ENCODE data around the gene GTPBP6. TPM values are rescaled to one million over a fixed set of nuclear protein-coding genes. Genes with fewer than 3 reads are reported as not detected.
A peak's percentile ranks its signal among the peaks of the same experiment; 100 is the strongest.

GTPBP6 gene
- 10 to 100 TPM; 48.0 to 55.6 TPM for total RNA-seq
- long read RNA-seq, partial matches to known transcripts, result 10 of 19 reads
- long read RNA-seq, other reads (novel, unspliced or antisense), result 4 of 19 reads

- ATAC-seq (peak; percentile 86 to 88), DNase-seq (peak; percentile 100)
- intact Hi-C loops (cut with DNase I), result no loop called here
These were observed at the start of gene GTPBP6 for GRCh38 chrX:318739-319578. TSS of gene GTPBP6 (minus strand) at chrX:318796. CDS start at chrX:318787, 9 bp downstream.

- ATAC-seq, result peak in 1 of 2 donors; percentile 8
- intact Hi-C loops (cut with DNase I), result no loop called here
- no peak for DNase-seq
These were observed 49.3 kb upstream of the GTPBP6 start for GRCh38 chrX:367866-368265.

GRCh38 chrX:367349-367748 lies 48.8 kb upstream of the GTPBP6 start:
- DNase-seq (no peak), ATAC-seq (no peak)
- intact Hi-C loops (cut with DNase I), result no loop called here

- DNase-seq (no peak), ATAC-seq (no peak)
- intact Hi-C loops (cut with DNase I), result no loop called here
These were observed 45.2 kb upstream of the GTPBP6 start for GRCh38 chrX:363621-364375.

DNA sequence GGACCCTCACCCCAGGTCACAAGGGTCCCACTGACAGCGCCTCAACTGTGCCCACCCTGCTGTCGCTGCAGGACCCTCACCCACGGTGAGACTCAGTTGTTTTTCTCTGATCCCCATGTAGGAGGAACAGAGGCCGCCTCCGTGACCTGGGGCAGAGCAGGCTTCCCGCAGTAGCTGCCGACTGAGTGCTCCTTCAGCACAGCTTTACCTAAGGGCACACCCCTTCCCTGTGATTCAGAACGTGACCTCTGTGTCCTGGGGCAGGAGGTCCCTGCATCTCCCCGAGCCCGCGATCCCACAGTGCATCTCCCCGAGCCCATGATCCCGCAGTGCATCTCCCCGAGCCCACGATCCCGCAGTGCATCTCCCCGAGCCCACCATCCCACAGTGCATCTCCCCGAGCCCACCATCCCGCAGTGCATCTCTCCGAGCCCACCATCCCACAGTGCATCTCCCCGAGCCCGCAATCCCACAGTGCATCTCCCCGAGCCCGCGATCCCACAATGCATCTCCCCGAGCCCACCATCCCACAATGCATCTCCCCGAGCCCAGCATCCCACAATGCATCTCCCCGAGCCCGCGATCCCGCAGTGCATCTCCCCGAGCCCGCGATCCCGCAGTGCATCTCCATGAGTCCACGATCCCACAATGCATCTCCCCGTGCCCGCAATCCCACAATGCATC lies 44.5 kb upstream of the GTPBP6 start:
- ATAC-seq (no peak), DNase-seq (no peak)
- intact Hi-C loops (cut with DNase I), result no loop called here

- intact Hi-C loops (cut with DNase I), result no loop called here
- DNase-seq (no peak), ATAC-seq (peak in 1 of 2 donors; percentile 10)
These were observed 43.8 kb upstream of the GTPBP6 start for GRCh38 chrX:362351-362750.

DNA sequence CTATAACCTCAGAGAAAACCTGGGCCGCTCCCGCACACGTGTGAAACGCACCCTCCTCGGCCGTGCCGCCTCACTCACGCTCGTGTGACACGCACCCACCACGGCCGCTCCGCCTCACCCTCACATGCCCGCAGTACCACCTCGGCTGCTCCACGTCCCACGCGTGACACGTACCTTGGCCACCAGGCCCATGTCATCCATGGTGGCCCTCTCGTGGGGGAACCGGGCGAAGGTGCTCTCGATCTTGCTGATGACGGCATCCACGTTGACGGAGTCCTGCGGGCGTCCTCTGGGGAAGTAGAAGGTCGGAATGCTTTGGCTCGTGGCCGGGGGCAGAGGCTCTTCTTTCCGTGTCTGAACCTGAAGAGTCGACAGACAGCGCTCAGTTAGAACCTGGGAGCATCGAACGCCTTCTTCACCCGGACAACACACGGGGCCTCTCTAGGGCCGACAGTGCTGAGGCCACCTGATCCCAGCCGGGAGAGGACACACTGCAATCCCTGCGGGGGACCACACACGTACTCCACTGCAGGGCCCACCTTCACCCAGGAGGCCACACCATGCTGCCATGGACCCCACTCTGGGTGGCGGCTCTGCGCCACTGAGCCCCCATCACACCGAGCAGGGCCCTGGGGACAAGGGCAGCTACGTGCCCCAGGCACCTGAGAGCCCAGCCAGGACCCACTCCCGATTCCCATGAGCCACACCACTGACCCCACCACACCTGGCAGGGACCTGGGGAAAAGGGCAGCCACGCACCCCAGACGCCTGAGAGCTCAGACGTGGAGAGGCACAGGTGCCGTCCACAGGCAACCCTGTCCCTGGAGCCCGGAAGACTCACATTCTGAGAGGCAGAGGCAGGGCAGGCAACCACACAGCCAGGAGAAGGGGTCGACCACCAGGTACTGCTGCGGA lies 42.9 kb upstream of the GTPBP6 start:
- ATAC-seq, result peak in 1 of 2 donors; percentile 17
- intact Hi-C loops (cut with DNase I), result no loop called here
- DNase-seq, result no peak

GRCh38 chrX:360496-361150 lies 42.0 kb upstream of the GTPBP6 start:
- intact Hi-C loops (cut with DNase I), result no loop called here
- DNase-seq, result no peak
- ATAC-seq, result no peak

DNA sequence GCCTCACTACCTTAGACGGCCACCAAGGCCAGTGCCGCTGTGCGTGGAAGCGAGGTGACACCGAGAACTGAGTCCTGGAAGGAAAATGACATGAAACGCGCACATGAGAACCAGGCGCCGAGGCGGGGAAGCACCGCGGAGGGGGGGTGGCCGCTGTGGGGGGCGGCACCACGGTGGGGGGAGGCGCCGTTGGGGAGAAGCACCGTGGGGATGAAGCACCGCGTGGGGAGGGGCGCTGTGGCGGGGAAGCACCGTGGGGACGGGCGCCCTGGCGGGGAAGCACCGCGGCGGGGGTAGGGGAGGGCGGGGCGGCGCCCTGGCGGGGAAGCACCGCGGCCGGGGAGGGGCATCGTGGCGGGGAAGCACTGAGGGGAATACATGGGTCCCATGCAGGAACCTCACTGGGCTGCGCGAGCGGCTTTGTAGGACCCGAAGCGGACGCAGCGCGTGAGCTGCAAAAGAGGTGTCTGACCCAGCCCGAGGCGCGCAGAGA lies 40.1 kb upstream of the GTPBP6 start:
- ATAC-seq, result no peak
- no peak for DNase-seq
- intact Hi-C loops (cut with DNase I), result no loop called here

GRCh38 chrX:357693-358471 lies 39.3 kb upstream of the GTPBP6 start:
- no peak for ATAC-seq

DNA sequence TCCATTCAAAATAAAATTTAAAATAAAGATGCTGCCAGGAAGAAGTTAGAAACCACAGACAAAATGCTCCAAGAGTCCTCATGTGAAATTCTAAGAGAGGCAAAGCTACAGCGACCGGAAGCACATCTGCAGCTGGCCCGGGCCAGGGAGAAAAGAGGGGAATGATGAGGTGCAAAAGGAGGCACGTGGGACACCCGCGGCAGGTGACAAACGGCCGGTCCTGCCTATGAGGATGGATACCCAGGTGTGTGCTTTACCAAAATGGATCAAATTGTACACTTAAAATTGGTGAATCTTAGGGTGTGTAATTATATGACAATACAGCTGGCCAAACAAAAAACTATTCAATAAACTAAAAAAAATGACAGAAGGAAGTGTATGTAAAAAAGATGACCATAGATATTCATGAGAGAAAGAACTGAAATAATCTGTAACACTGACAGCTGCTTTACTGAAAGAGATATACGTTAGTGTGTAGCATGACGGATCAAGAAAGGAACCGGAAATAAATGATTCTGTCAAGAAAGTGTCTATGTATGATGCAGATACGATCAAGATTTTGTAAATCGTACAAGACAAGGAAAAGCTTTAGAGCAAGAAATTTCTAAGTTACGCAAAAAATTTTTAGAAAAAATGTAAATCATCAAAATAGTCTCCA lies 38.6 kb upstream of the GTPBP6 start:
- no peak for DNase-seq
- ATAC-seq, result no peak
- intact Hi-C loops (cut with DNase I), result no loop called here

More at GRCh38 chrX:357693-358471, 39.3 kb upstream of the GTPBP6 start:
- intact Hi-C loops (cut with DNase I), result no loop called here
- no peak for DNase-seq

DNA sequence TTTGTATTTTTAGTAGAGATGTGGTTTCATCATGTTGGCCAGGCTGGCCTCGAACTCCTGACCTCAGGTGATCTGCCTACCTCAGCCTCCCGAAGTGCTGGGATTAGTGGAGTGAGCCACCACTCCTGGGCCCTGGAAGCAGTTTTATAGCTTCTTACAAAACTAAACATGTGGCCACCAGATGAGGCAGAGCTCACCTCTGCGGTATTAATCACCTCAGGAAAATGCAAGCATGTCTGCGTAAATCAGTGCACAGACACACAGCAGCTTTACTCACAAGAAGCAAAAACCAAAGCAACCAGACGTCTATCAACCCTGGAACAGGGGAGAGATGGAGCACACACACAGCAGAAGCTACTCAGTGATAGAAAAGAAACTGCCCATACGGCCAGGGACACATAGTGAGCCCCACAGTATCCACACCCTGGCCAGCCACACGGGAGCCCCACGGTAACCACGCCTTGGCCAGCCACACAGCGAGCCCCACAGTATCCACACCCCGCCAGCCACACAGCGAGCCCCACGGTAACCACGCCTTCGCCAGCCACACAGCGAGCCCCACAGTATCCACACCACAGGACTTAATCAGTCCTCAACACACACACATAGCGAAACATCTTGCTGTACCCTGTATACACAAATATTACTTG lies 37.9 kb upstream of the GTPBP6 start:
- no peak for ATAC-seq
- intact Hi-C loops (cut with DNase I), result no loop called here
- no peak for DNase-seq

GRCh38 chrX:355329-356050 lies 36.9 kb upstream of the GTPBP6 start:
- no peak for DNase-seq
- no peak for ATAC-seq
- intact Hi-C loops (cut with DNase I), result no loop called here

GRCh38 chrX:353566-354535 lies 35.3 kb upstream of the GTPBP6 start:
- no peak for ATAC-seq
- intact Hi-C loops (cut with DNase I), result no loop called here
- DNase-seq, result no peak

Data from left cardiac atrium (tissue), 4 donors.